Spleen (tissue), 7 donors: ENCODE measurements around the gene PASD1.

Experiments
- POLR2A ChIP-seq, 3 donors: fragments of 450-650 bp; IDR thresholded peaks; one replicate each; pipeline ENCODE4 v1.5.1; 2017; ENCODE audit warnings: antibody characterized with exemption in 3 of 3, mild to moderate bottlenecking in 1 of 3
- TF ChIP-seq, protein P1 (sequence below), 11 experiments: fragments of 200-600 bp in 7 of 11; fragments of 450-650 bp in 4 of 11; sonication (generic) in 4 of 11; IDR thresholded peaks in 8 of 11; conservative IDR thresholded peaks in 3 of 11; 1 replicate in 7 of 11; 2 replicates in 4 of 11; pipeline versions ENCODE4 v1.4.0 to v1.8.0; 2016 to 2021; ENCODE audit warnings: antibody characterized with exemption in 11 of 11, inconsistent platforms in 4 of 11, mild to moderate bottlenecking in 1 of 11
- donor health status: DM: no; HTN: no; CAD: no; lungs with moderate emphysema.
- donor health status: DM: no; HTN: no; CAD: no.
- donor health status: DM: no; HTN: no; CAD: no.

DNA sequence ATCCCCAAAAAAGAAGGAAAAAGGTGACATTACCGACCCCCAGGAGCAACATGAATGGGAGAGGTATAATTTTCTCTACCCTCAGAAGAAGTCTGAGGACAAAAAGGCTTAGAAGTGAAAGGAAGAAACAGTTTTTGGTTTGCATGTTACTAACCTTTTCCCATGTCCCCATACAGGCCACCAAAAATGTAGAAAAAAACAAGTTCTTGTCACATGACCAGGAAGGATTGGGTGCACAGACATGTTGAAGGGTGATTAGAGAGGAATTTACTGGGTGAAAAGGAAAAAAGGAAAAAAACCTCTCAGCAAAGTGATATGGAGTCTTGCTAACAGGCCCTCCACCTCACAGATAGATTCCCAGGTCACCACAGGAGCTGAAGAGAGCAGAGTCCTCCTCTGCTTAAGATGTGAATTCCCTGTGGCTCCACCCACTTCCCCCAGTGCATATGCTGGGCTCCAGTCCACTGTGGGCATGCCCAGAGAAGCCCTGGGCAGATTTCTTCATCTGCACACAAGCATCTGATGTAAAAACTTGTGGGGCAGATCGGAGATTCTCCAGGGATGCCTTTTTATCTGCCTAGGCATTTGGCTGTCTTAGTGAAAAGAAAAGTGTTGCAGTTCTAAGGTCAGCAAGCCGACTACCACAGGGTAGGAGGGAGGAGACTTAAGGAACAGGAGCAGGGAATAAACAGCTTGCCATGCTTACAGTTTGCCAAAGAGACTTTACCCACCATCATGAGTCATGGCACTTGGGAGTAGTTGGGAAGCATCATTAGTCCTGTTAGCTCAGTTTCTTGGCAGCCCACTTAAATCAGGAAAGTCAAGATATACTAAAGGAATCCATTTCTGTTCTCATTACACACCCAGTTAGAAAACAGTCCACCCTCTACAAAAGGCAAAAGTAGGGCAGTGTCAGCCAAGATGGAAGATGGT, 25.0 kb upstream of the PASD1 start:
- TF ChIP-seq POLR2A (IDR thresholded peaks at IDR 0.05), result no peak
- TF ChIP-seq, protein P1, sequence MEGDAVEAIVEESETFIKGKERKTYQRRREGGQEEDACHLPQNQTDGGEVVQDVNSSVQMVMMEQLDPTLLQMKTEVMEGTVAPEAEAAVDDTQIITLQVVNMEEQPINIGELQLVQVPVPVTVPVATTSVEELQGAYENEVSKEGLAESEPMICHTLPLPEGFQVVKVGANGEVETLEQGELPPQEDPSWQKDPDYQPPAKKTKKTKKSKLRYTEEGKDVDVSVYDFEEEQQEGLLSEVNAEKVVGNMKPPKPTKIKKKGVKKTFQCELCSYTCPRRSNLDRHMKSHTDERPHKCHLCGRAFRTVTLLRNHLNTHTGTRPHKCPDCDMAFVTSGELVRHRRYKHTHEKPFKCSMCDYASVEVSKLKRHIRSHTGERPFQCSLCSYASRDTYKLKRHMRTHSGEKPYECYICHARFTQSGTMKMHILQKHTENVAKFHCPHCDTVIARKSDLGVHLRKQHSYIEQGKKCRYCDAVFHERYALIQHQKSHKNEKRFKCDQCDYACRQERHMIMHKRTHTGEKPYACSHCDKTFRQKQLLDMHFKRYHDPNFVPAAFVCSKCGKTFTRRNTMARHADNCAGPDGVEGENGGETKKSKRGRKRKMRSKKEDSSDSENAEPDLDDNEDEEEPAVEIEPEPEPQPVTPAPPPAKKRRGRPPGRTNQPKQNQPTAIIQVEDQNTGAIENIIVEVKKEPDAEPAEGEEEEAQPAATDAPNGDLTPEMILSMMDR (IDR thresholded peaks at IDR 0.05 in 8 of 11, conservative IDR thresholded peaks at IDR 0.05 in 3 of 11), result no peak
